HepG2 (cell line): ENCODE measurements around the gene POLR1D. TPM values are rescaled to one million over a fixed set of nuclear protein-coding genes. Genes with fewer than 3 reads are reported as not detected.

Source experiments
- ARID5B ChIP-seq: IDR thresholded peaks from 2 replicates; pipeline ENCODE4 v1.4.0; 2020; ENCODE audit warnings: mild to moderate bottlenecking, missing genetic modification reagents
- BCL6 ChIP-seq: IDR thresholded peaks from 2 replicates; pipeline ENCODE4 v1.6.1; 2016; ENCODE audit warnings: missing genetic modification reagents, missing compliant biosample characterization
- ETV5 ChIP-seq: IDR thresholded peaks from 2 replicates; pipeline ENCODE4 v1.6.1; 2018; ENCODE audit warnings: missing biosample characterization, missing genetic modification reagents, inconsistent platforms, borderline replicate concordance
- NBN ChIP-seq: fragments of 450-650 bp; conservative IDR thresholded peaks from 2 replicates; pipeline ENCODE4 v1.6.1; 2017
- NR2C2 ChIP-seq: sonication (generic); formaldehyde crosslinking; IDR thresholded peaks from 2 replicates; pipeline ENCODE4 v1.4.0; 2020; ENCODE audit warnings: missing genetic modification reagents, mild to moderate bottlenecking, moderate library complexity, borderline replicate concordance
- RBM22 ChIP-seq: fragments of 200-400 bp; formaldehyde crosslinking; optimal IDR thresholded peaks from 2 replicates; pipeline ENCODE3; 2017; ENCODE audit warnings: mild to moderate bottlenecking, low read length, moderate library complexity
- SKIL ChIP-seq: sonication (generic); formaldehyde crosslinking; IDR thresholded peaks from 2 replicates; pipeline ENCODE4 v1.8.0; 2022; ENCODE audit warnings: missing genetic modification reagents, mild to moderate bottlenecking, moderate library complexity, borderline replicate concordance
- STAG1 ChIP-seq: sonication (generic); formaldehyde crosslinking; IDR thresholded peaks from 2 replicates; pipeline ENCODE4 v1.4.0; 2020; ENCODE audit warnings: missing genetic modification reagents
- TOPORS ChIP-seq: sonication (generic); formaldehyde crosslinking; IDR thresholded peaks from 2 replicates; pipeline ENCODE4 v1.8.0; 2023; ENCODE audit warnings: mild to moderate bottlenecking, missing genetic modification reagents
- ZNF18 ChIP-seq: sonication (generic); formaldehyde crosslinking; IDR thresholded peaks from 2 replicates; pipeline ENCODE4 v1.8.0; 2022; ENCODE audit warnings: mild to moderate bottlenecking, missing genetic modification reagents; ENCODE audit not compliant: insufficient replicate concordance
- polyA plus RNA-seq, 8 experiments: library from polyadenylated mRNA; depleted of rRNA in 3 of 8; stranded (reverse) in 7 of 8; unstranded in 1 of 8; fragments of >200 nt; fragmentation: Illumina TruSeq in 4 of 8; extraction: Trizol in 4 of 8; gene quantifications; 2 replicates each; pipeline versions ENCODE4 v1.2.1 to v1.2.3, GENCODE V29; 2011 to 2016; ENCODE audit warnings: low read depth in 4 of 8, missing spikeins in 1 of 8, mixed read lengths in 1 of 8; ENCODE audit not compliant: insufficient read depth in 1 of 8
- total RNA-seq, 5 experiments: library from RNA; depleted of rRNA; stranded (reverse); fragments of >200 nt; fragmentation: Illumina TruSeq; extraction: Trizol; gene quantifications; 2 replicates each; pipeline ENCODE4 v1.2.3, GENCODE V29; 2016; ENCODE audit warnings: low read depth in 1 of 5
- TF ChIP-seq, protein P1 (sequence below), 2 experiments: IDR thresholded peaks; 2 replicates each; pipeline ENCODE4 v1.6.1; 2011 to 2012; ENCODE audit warnings: low read length in 2 of 2, borderline replicate concordance in 1 of 2, low read depth in 1 of 2, mild to moderate bottlenecking in 1 of 2, moderate library complexity in 1 of 2
- TF ChIP-seq, protein P2 (sequence below): sonication (generic); formaldehyde crosslinking; IDR thresholded peaks from 2 replicates; pipeline ENCODE4 v1.4.0; 2020; ENCODE audit warnings: missing genetic modification reagents

POLR1D gene
- total and polyA plus RNA-seq, 2 of the 13 experiments (the other 11 are each of a cell fraction or from before 2014, with no cell fraction given): 183 to 490 TPM

DNA sequence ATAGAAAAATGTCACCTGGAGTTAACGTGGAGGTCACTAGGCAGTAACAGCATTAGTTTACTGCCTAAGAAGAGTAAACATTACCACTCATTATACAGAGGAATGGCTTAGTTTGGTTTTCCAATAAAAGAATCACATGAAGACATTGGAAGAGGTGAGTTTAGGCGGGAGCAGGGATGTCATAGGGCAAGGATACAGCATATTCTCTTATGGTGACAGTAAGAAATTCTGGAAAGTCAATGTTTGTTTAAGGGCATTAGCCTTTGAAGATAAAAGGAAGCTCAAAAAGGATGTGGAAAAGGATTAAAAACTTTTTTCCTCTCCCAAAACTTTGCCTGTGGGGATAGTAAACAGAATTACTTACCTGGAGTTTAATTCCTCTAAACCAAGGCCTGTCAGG is 4.1 kb downstream of the POLR1D start (continued):
- TF ChIP-seq ARID5B (CRISPR knock-in tag) (peak; percentile 95), STAG1 (no peak), NBN (no peak), ZNF18 (CRISPR knock-in tag) (peak; percentile 27), TOPORS (CRISPR knock-in tag) (no peak), SKIL (no peak), RBM22 (no peak), NR2C2 (CRISPR knock-in tag) (0 out of 2 replicates have a peak, but pooled peaks have one; percentile 16), BCL6 (peak; percentile 77), ETV5 (peak; percentile 39; the same call in 1 of the 2 replicates)
- TF ChIP-seq, protein P1, sequence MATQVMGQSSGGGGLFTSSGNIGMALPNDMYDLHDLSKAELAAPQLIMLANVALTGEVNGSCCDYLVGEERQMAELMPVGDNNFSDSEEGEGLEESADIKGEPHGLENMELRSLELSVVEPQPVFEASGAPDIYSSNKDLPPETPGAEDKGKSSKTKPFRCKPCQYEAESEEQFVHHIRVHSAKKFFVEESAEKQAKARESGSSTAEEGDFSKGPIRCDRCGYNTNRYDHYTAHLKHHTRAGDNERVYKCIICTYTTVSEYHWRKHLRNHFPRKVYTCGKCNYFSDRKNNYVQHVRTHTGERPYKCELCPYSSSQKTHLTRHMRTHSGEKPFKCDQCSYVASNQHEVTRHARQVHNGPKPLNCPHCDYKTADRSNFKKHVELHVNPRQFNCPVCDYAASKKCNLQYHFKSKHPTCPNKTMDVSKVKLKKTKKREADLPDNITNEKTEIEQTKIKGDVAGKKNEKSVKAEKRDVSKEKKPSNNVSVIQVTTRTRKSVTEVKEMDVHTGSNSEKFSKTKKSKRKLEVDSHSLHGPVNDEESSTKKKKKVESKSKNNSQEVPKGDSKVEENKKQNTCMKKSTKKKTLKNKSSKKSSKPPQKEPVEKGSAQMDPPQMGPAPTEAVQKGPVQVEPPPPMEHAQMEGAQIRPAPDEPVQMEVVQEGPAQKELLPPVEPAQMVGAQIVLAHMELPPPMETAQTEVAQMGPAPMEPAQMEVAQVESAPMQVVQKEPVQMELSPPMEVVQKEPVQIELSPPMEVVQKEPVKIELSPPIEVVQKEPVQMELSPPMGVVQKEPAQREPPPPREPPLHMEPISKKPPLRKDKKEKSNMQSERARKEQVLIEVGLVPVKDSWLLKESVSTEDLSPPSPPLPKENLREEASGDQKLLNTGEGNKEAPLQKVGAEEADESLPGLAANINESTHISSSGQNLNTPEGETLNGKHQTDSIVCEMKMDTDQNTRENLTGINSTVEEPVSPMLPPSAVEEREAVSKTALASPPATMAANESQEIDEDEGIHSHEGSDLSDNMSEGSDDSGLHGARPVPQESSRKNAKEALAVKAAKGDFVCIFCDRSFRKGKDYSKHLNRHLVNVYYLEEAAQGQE (IDR thresholded peaks at IDR 0.05; ENCODE audit: borderline replicate concordance in 1 of 2, low read depth in 1 of 2, low read length in 2 of 2): no peak
- TF ChIP-seq, protein P2, sequence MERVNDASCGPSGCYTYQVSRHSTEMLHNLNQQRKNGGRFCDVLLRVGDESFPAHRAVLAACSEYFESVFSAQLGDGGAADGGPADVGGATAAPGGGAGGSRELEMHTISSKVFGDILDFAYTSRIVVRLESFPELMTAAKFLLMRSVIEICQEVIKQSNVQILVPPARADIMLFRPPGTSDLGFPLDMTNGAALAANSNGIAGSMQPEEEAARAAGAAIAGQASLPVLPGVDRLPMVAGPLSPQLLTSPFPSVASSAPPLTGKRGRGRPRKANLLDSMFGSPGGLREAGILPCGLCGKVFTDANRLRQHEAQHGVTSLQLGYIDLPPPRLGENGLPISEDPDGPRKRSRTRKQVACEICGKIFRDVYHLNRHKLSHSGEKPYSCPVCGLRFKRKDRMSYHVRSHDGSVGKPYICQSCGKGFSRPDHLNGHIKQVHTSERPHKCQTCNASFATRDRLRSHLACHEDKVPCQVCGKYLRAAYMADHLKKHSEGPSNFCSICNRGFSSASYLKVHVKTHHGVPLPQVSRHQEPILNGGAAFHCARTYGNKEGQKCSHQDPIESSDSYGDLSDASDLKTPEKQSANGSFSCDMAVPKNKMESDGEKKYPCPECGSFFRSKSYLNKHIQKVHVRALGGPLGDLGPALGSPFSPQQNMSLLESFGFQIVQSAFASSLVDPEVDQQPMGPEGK: 0 out of 2 replicates have a peak, but pooled peaks have one; percentile 16
